ENCODE data around the gene TVP23B.
"Not testable (repeated sequence)": the region's sequence is repeated elsewhere in the genome, so short reads cannot be mapped to it uniquely, and the experiment has no call there.

The TVP23B gene

DNA sequence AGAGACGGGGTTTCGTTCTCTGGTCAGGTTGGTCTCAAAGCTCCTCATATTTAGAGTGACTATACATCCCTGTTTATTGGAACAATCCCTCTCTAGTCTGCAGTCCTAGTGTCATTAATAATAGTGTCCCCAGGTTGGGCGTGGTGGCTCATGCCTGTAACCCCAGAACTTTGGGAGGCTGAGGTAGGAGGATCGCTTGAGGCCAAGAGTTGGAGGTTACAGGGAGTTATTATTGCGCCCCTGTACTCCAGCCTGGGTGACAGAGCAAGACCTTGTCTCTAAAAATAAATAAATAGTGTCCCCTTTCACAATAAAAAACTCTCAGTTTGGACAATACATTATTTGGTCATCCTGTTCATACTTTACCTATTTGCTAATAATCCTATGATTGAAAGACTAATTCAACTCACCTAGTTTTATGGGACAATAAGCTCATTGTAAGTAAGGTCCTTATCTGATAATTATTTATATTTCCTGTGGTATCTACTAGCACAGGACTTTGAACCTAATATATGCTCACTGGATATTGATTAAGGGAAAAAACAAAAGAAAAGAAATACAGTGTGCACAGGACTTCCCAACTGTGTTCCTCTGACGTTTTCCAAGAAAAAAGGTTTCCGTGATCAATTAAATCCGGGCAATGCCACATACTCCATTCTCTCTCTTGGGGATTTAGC lies 23.5 kb upstream of the TVP23B start:
- not testable (repeated sequence) for H3K4me3 ChIP-seq (ENCODE audit: low read length); H3K4me1 ChIP-seq (ENCODE audit: control insufficient read depth, insufficient read depth, low read length); H3K9me3 ChIP-seq (ENCODE audit: control insufficient read depth, low read length); H3K27me3 ChIP-seq (ENCODE audit: control insufficient read depth, insufficient read depth, low read length); H3K36me3 ChIP-seq (ENCODE audit: control insufficient read depth, insufficient read depth, low read length); H3K9ac ChIP-seq (ENCODE audit: low read length)

GRCh38 chr17:18758344-18758743 lies 22.6 kb upstream of the TVP23B start:
- not testable (repeated sequence) for H3K9ac ChIP-seq (ENCODE audit: low read length); H3K4me3 ChIP-seq (ENCODE audit: low read length); H3K27me3 ChIP-seq (ENCODE audit: control insufficient read depth, insufficient read depth, low read length); H3K36me3 ChIP-seq (ENCODE audit: control insufficient read depth, insufficient read depth, low read length); H3K9me3 ChIP-seq (ENCODE audit: control insufficient read depth, low read length); H3K4me1 ChIP-seq (ENCODE audit: control insufficient read depth, insufficient read depth, low read length)

DNA sequence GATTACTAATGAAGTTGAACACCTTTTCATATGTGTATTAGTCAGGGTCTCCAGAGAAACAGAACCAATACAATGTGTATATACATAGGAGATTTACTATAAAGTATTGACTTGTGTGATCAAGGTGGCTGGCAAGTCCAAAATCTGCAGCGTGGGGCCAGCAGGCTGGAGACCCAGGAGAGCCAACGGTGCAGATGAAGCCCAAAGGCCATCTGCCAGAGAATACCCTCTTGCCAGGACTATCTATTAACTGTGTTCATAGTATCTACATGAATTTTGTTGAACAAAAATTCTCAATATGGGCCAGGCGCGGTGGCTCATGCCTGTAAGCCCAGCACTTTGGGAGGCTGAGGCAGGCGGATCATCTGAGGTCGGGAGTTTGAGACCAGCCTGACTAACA lies 20.8 kb upstream of the TVP23B start:
- H3K4me1 ChIP-seq (ENCODE audit: control insufficient read depth, insufficient read depth, low read length); H3K9me3 ChIP-seq (ENCODE audit: control insufficient read depth, low read length); H3K4me3 ChIP-seq (ENCODE audit: low read length); H3K9ac ChIP-seq (ENCODE audit: low read length); H3K27me3 ChIP-seq (ENCODE audit: control insufficient read depth, insufficient read depth, low read length); H3K36me3 ChIP-seq (ENCODE audit: control insufficient read depth, insufficient read depth, low read length): not testable (repeated sequence)

GRCh38 chr17:18770572-18770971 lies 10.4 kb upstream of the TVP23B start:
- H3K9ac ChIP-seq (ENCODE audit: low read length); H3K4me3 ChIP-seq (ENCODE audit: low read length); H3K36me3 ChIP-seq (ENCODE audit: control insufficient read depth, insufficient read depth, low read length); H3K9me3 ChIP-seq (ENCODE audit: control insufficient read depth, low read length); H3K4me1 ChIP-seq (ENCODE audit: control insufficient read depth, insufficient read depth, low read length); H3K27me3 ChIP-seq (ENCODE audit: control insufficient read depth, insufficient read depth, low read length): not testable (repeated sequence)

DNA sequence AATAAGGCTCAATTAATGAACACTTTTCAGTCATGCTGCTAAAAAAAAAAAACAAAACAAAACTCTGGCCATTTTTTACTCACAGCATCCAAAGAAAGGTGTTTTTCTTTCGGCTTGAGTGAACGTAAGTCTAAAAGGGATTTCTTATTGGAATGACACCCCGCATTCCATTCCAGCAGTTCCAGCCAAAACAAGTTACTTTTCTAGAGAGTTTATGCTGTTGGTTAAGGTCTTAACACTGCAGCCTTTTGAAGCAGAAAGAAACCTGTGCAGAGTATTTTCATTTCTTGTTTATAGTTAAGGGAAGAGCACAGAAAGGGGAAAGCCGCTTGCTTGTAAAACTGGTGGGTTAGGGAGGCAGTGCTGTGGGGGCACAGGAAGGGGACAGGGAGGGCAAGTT lies 9.9 kb upstream of the TVP23B start:
- not testable (repeated sequence) for H3K36me3 ChIP-seq (ENCODE audit: control insufficient read depth, insufficient read depth, low read length); H3K4me1 ChIP-seq (ENCODE audit: control insufficient read depth, insufficient read depth, low read length); H3K9me3 ChIP-seq (ENCODE audit: control insufficient read depth, low read length); H3K9ac ChIP-seq (ENCODE audit: low read length); H3K27me3 ChIP-seq (ENCODE audit: control insufficient read depth, insufficient read depth, low read length); H3K4me3 ChIP-seq (ENCODE audit: low read length)

DNA sequence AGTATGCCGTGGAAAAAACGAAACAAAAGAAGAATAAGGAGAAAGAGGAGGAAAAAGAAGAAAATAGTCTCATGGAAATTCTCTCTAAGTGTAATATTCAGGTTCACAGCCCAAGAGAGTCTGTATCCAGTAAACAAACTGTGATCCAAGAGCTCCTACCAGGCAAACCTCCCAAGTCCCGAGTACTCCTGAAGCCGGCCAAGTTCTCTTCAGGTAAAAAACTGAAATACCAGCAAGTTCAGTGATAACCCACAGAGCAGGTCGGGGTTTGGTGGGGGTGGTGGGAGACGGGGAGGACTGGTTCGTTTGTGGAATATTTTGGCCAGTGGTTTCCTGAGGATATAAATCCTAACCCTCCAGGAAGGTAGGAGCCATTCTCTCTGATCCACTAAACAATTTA lies 8.5 kb upstream of the TVP23B start:
- H3K9ac ChIP-seq (ENCODE audit: low read length) = no peak overlapping the region
- H3K36me3 ChIP-seq (ENCODE audit: control insufficient read depth, insufficient read depth, low read length) = no peaks in the 10 kb centered on the region
- H3K9me3 ChIP-seq (ENCODE audit: control insufficient read depth, low read length) = no peaks in the 10 kb centered on the region
- no peaks in the 10 kb centered on the region for H3K27me3 ChIP-seq (ENCODE audit: control insufficient read depth, insufficient read depth, low read length)
- H3K4me3 ChIP-seq (ENCODE audit: low read length) = no peak overlapping the region
- H3K4me1 ChIP-seq (ENCODE audit: control insufficient read depth, insufficient read depth, low read length) = no peaks in the 10 kb centered on the region

DNA sequence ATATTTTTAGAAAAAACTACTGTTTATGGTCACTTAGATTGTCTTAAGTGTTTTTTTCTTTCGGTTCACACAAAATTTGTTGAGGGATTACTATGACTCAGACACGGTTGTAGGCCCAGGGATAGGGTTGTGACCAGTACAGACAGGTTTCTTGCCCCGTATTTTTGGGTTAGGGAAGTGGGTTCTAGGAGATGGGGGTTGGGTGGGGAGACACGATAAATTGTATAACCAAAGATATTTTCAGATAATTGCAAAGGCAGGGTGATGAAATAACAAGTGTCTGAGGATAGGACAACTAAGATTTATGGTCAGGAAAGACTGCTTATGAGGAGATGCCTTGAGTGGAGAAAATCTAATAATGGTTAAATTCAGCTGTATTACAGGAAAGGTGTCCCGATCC lies 822 bp downstream of the TVP23B start:
- H3K9me3 ChIP-seq (ENCODE audit: control insufficient read depth, low read length); H3K9ac ChIP-seq (ENCODE audit: low read length); H3K4me1 ChIP-seq (ENCODE audit: control insufficient read depth, insufficient read depth, low read length); H3K36me3 ChIP-seq (ENCODE audit: control insufficient read depth, insufficient read depth, low read length); H3K27me3 ChIP-seq (ENCODE audit: control insufficient read depth, insufficient read depth, low read length); H3K4me3 ChIP-seq (ENCODE audit: low read length): not testable (repeated sequence)

GRCh38 chr17:18785933-18786332 lies 5.0 kb downstream of the TVP23B start:
- not testable (repeated sequence) for H3K9ac ChIP-seq (ENCODE audit: low read length); H3K9me3 ChIP-seq (ENCODE audit: control insufficient read depth, low read length); H3K4me1 ChIP-seq (ENCODE audit: control insufficient read depth, insufficient read depth, low read length); H3K36me3 ChIP-seq (ENCODE audit: control insufficient read depth, insufficient read depth, low read length); H3K4me3 ChIP-seq (ENCODE audit: low read length); H3K27me3 ChIP-seq (ENCODE audit: control insufficient read depth, insufficient read depth, low read length)

- H3K27me3 ChIP-seq (ENCODE audit: control insufficient read depth, insufficient read depth, low read length); H3K4me3 ChIP-seq (ENCODE audit: low read length); H3K9ac ChIP-seq (ENCODE audit: low read length); H3K36me3 ChIP-seq (ENCODE audit: control insufficient read depth, insufficient read depth, low read length); H3K4me1 ChIP-seq (ENCODE audit: control insufficient read depth, insufficient read depth, low read length); H3K9me3 ChIP-seq (ENCODE audit: control insufficient read depth, low read length): not testable (repeated sequence)
Measured at GRCh38 chr17:18786890-18787289, 5.9 kb downstream of the TVP23B start.

GRCh38 chr17:18791402-18791801 lies 10.4 kb downstream of the TVP23B start:
- H3K4me1 ChIP-seq (ENCODE audit: control insufficient read depth, insufficient read depth, low read length); H3K9ac ChIP-seq (ENCODE audit: low read length); H3K9me3 ChIP-seq (ENCODE audit: control insufficient read depth, low read length); H3K27me3 ChIP-seq (ENCODE audit: control insufficient read depth, insufficient read depth, low read length); H3K4me3 ChIP-seq (ENCODE audit: low read length); H3K36me3 ChIP-seq (ENCODE audit: control insufficient read depth, insufficient read depth, low read length): not testable (repeated sequence)

- H3K4me1 ChIP-seq (ENCODE audit: control insufficient read depth, insufficient read depth, low read length); H3K9me3 ChIP-seq (ENCODE audit: control insufficient read depth, low read length); H3K27me3 ChIP-seq (ENCODE audit: control insufficient read depth, insufficient read depth, low read length); H3K9ac ChIP-seq (ENCODE audit: low read length); H3K36me3 ChIP-seq (ENCODE audit: control insufficient read depth, insufficient read depth, low read length); H3K4me3 ChIP-seq (ENCODE audit: low read length): not testable (repeated sequence)
Measured at GRCh38 chr17:18794841-18795240, 13.9 kb downstream of the TVP23B start.

GRCh38 chr17:18796887-18797286 lies 15.9 kb downstream of the TVP23B start:
- H3K4me1 ChIP-seq (ENCODE audit: control insufficient read depth, insufficient read depth, low read length); H3K9me3 ChIP-seq (ENCODE audit: control insufficient read depth, low read length); H3K4me3 ChIP-seq (ENCODE audit: low read length); H3K9ac ChIP-seq (ENCODE audit: low read length); H3K27me3 ChIP-seq (ENCODE audit: control insufficient read depth, insufficient read depth, low read length); H3K36me3 ChIP-seq (ENCODE audit: control insufficient read depth, insufficient read depth, low read length): not testable (repeated sequence)

DNA sequence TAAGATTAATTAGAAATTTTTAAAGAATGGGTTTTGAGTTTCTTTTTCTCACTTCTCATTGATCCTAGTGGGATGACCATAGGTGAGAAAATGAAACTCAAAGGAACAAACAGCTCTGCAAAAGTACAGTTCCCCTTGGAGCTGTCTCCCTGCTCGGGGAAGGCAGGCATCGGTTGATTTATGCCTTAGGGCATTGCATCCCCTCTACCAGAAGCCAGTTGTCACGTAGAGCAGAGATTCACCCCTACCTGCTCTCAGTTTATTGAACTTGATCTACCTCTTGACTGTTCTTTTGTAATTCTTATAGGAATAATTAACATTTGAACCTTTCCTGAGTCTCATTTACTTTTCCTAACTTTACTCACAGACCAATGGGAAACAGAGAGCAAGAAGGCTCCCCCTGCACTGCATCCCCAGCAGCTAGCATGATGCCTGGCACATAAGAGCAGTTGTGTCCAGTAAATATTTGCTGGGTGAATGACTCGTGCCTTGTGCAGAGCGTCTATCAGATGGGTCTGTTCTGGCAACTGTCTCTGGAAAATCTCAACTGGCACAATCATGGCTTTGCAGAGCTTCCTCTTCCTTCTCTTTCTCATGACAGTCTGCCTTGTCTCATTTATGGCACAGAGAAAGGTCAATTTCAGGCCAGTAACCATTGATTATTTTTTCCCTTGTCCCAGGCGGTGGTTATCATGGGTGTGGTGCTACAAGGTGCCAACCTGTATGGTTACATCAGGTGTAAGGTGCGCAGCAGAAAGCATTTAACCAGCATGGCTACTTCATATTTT lies 22.7 kb downstream of the TVP23B start:
- not testable (repeated sequence) for H3K36me3 ChIP-seq (ENCODE audit: control insufficient read depth, insufficient read depth, low read length); H3K27me3 ChIP-seq (ENCODE audit: control insufficient read depth, insufficient read depth, low read length); H3K9ac ChIP-seq (ENCODE audit: low read length); H3K4me1 ChIP-seq (ENCODE audit: control insufficient read depth, insufficient read depth, low read length); H3K9me3 ChIP-seq (ENCODE audit: control insufficient read depth, low read length); H3K4me3 ChIP-seq (ENCODE audit: low read length)

All from mucosa of stomach (tissue), 1 donor.